PFSK-1 (cell line): ENCODE data around the gene ETS2.

ENCODE experiments used
- TAF1 ChIP-seq: IDR thresholded peaks from 2 replicates; pipeline ENCODE4 v1.6.1; 2012; ENCODE audit warnings: low read length, control low read depth, borderline replicate concordance; ENCODE audit not compliant: insufficient read depth
- TF ChIP-seq, protein P1 (sequence below), 2 experiments: IDR thresholded peaks; 2 replicates each; pipeline versions ENCODE4 v1.6.1 to v1.8.0; 2011 to 2012; ENCODE audit warnings: low read depth in 2 of 2, low read length in 2 of 2, control low read depth in 1 of 2, inconsistent platforms in 1 of 2, mild to moderate bottlenecking in 1 of 2, moderate library complexity in 1 of 2; ENCODE audit not compliant: insufficient read depth in 1 of 2

DNA sequence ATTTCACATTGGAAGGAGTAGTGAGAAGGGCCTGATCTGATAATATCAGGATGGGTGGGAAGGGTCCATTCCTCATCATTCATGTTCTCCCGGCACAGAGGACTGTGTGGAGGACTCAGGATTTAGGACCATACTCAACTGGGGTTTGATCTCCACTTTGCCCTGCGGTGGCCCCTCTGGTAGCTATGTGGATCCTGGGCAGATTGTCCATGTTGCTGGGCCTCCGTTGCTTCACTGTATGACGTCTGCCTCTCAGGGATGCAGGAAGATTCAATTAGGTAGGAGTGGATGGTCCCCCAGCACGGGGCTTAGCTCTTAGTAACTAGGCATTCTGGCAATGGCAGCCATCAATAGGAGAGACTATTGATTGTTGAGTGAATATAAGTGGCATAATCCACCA lies 2.3 kb downstream of the ETS2 start:
- TF ChIP-seq, protein P1, sequence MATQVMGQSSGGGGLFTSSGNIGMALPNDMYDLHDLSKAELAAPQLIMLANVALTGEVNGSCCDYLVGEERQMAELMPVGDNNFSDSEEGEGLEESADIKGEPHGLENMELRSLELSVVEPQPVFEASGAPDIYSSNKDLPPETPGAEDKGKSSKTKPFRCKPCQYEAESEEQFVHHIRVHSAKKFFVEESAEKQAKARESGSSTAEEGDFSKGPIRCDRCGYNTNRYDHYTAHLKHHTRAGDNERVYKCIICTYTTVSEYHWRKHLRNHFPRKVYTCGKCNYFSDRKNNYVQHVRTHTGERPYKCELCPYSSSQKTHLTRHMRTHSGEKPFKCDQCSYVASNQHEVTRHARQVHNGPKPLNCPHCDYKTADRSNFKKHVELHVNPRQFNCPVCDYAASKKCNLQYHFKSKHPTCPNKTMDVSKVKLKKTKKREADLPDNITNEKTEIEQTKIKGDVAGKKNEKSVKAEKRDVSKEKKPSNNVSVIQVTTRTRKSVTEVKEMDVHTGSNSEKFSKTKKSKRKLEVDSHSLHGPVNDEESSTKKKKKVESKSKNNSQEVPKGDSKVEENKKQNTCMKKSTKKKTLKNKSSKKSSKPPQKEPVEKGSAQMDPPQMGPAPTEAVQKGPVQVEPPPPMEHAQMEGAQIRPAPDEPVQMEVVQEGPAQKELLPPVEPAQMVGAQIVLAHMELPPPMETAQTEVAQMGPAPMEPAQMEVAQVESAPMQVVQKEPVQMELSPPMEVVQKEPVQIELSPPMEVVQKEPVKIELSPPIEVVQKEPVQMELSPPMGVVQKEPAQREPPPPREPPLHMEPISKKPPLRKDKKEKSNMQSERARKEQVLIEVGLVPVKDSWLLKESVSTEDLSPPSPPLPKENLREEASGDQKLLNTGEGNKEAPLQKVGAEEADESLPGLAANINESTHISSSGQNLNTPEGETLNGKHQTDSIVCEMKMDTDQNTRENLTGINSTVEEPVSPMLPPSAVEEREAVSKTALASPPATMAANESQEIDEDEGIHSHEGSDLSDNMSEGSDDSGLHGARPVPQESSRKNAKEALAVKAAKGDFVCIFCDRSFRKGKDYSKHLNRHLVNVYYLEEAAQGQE (IDR thresholded peaks at IDR 0.05; ENCODE audit: insufficient read depth in 1 of 2, low read depth in 2 of 2, low read length in 2 of 2): no peak
- no peak for TF ChIP-seq TAF1
